Middle frontal gyrus (tissue), 1 donor: ENCODE results near the gene LRIG1.

Source experiments
- DNase-seq: peaks from one replicate; pipeline ENCODE4 v3.0.0-alpha.2; 2015; ENCODE audit warnings: low spot score; ENCODE audit errors: extremely low spot score

Gene LRIG1

GRCh38 chr3:66362541-66362941 is 138.3 kb downstream of the LRIG1 start:
- no peak for DNase-seq

GRCh38 chr3:66361356-66361755 is 139.5 kb downstream of the LRIG1 start:
- no peak for DNase-seq

GRCh38 chr3:66355997-66356396 is 144.8 kb downstream of the LRIG1 start:
- DNase-seq: no peak

- DNase-seq: no peak
Measured at GRCh38 chr3:66355394-66355793, 145.4 kb downstream of the LRIG1 start.

- DNase-seq: no peak
Measured at GRCh38 chr3:66354001-66354400, 146.8 kb downstream of the LRIG1 start.

- DNase-seq: no peak
Measured at GRCh38 chr3:66353530-66353929, 147.3 kb downstream of the LRIG1 start.

GRCh38 chr3:66353039-66353438 is 147.8 kb downstream of the LRIG1 start:
- DNase-seq: no peak

GRCh38 chr3:66350601-66351000 is 150.2 kb downstream of the LRIG1 start:
- no peak for DNase-seq

- peak; percentile 36 for DNase-seq
Measured at GRCh38 chr3:66348704-66349103, 152.1 kb downstream of the LRIG1 start.

- DNase-seq: no peak
Measured at GRCh38 chr3:66344848-66345578, 155.8 kb downstream of the LRIG1 start.

GRCh38 chr3:66344391-66344811 is 156.4 kb downstream of the LRIG1 start:
- no peak for DNase-seq

GRCh38 chr3:66342717-66343356 is 158.0 kb downstream of the LRIG1 start:
- no peak for DNase-seq

GRCh38 chr3:66338927-66339326 is 161.9 kb downstream of the LRIG1 start:
- DNase-seq: no peak

GRCh38 chr3:66336333-66336766 is 164.5 kb downstream of the LRIG1 start:
- no peak for DNase-seq

GRCh38 chr3:66335671-66336070 is 165.2 kb downstream of the LRIG1 start:
- DNase-seq: no peak
